Neural progenitor cell (in vitro differentiated cells): ENCODE measurements around the gene ELF1.
A peak's percentile ranks its signal among the peaks of the same experiment; 100 is the strongest.

Experiments
- CTCF ChIP-seq: fragments of 200-600 bp; sonication (generic); IDR thresholded peaks from 2 replicates; pipeline ENCODE4 v1.5.1; 2017; ENCODE audit warnings: antibody characterized with exemption, mild to moderate bottlenecking
- EZH2 ChIP-seq: fragments of 200-600 bp; sonication (generic); IDR thresholded peaks from 2 replicates; pipeline ENCODE4 v1.6.1; 2017; ENCODE audit warnings: antibody characterized with exemption, mild to moderate bottlenecking, moderate library complexity

- peak; percentile 68 for TF ChIP-seq CTCF
- TF ChIP-seq EZH2: no peak
Measured at GRCh38 chr13:41054212-41054877, 35.2 kb upstream of the ELF1 start.
